GM18870 (cell line): ENCODE measurements around the gene JMJD6.
"Not testable (repeated sequence)": the region's sequence is repeated elsewhere in the genome, so short reads cannot be mapped to it uniquely, and the experiment has no call there.

Experiments
- ATAC-seq: cut with Tn5 transposase; IDR thresholded peaks from one replicate; pipeline ENCODE4 v1.9.1; 2021; ENCODE audit warnings: moderate library complexity; ENCODE audit not compliant: unreplicated experiment

JMJD6 gene

GRCh38 chr17:76700617-76701470 is 25.6 kb downstream of the JMJD6 start:
- no peak for ATAC-seq

DNA sequence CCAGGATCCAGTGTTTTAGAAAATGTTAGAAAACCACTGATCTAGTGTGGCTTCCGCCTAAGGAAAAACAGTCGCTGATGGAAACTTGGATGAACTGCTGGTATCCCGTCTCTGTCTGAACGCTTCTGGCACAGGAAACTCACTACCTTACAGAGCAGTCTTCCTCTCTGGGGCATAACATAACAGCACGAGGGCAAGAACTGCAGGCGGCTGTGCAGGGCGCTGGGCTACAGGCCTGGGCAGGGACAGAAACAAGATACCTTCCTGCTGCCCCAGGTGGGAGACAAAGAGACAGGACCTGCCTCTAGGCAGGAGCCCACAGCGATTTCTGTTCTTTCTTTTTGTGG is 26.2 kb downstream of the JMJD6 start:
- ATAC-seq: no peak

DNA sequence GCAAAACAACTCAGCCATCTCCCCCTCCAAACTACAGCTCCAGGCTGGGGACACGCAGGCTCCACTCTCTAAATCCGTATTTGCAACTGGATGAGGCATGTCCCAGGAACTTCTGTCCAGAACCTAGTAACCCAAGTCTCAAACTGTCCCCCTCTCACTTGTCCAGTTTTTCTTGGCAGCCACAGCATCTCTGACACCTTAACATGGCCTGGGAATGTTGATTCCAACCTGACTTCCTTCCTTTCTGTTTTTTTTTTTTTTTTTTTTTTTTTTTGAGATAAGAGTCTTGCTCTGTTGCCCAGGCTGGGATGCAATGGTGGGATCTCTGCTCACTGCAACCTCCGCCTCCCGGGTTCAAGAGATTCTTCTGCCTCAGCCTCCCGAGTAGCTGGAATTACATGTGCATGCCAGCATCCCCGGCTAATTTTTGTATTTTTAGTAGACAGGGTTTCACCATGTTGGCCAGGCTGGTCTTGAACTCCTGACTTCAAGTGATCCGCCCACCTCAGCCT is 27.9 kb downstream of the JMJD6 start:
- ATAC-seq: not testable (repeated sequence)

GRCh38 chr17:76697702-76698465 is 28.5 kb downstream of the JMJD6 start:
- no peak for ATAC-seq

- ATAC-seq: no peak
Measured at GRCh38 chr17:76696763-76697701, 29.4 kb downstream of the JMJD6 start.

DNA sequence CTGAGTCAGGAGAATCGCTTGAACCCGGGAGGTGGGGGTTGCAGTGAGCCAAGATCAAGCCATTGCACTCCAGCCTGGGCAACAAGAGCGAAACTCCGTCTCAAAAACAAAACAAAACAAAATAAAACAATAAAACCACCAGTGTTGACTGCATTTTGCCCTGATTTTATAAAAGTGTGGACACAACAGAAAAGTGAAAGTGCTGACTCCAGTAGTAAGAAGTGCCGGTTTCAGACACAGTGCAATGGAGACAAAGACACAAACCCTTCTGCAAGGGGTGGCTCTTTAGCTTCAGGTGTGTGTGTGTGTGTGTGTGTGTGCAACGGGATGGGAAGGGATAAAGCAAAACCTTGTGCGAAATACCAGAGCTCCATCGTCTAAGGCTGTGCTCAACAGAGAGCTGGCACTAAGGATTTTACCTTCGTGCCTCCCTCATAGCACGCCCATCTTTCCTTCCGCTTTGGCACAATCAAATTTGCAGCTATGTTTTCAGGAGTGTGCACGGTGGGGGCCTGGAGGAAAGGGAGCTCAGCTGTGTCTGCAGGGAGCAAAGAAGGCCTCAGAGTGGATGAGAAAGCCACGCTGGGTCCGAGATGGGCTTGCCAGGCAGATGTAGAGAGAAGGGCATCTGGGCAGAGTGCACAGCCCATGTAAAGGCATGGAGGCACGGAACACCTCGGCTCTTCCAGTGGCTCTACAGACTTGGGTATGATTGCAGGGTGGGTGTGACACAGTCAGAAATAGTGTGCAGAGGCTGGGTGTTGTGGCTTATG is 31.2 kb downstream of the JMJD6 start:
- ATAC-seq: no peak

DNA sequence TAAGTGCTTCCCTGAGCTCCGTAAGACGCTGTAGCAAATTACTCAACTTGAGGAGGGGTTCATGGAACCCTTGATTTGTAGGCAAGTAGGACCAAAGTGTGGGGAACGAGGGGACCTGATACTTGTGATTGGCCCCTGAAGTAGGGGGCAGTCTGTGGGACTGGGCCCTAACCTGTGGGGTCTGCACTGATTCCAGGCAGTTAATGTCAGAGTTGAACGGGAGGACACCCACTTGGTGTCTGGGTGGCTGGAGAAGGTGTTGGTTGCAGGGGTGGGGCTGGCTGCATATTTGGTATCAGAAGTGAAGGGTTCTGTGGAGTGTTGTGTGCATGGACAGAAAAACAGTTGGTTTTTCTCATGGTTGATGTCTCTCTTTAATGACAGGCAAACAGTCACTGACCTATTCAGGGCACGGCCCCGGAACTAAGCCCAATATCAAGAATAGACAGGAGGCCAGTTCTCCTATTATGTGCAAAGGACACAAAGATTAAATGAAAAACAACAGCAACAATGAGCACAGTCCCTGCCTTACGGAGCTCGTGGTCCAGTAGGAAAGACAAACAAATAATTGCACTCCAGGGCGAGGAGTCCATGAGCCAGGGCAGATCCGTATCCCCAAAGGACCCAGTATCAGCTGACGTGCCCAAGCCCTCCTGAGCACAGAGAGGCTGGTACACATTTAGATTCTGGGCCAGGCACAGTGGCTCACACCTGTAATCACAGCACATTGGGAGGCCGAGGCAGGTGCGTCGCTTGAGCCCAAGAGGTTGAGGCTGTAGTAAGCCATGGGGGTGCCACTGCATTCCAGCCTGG is 34.8 kb downstream of the JMJD6 start:
- no peak for ATAC-seq

DNA sequence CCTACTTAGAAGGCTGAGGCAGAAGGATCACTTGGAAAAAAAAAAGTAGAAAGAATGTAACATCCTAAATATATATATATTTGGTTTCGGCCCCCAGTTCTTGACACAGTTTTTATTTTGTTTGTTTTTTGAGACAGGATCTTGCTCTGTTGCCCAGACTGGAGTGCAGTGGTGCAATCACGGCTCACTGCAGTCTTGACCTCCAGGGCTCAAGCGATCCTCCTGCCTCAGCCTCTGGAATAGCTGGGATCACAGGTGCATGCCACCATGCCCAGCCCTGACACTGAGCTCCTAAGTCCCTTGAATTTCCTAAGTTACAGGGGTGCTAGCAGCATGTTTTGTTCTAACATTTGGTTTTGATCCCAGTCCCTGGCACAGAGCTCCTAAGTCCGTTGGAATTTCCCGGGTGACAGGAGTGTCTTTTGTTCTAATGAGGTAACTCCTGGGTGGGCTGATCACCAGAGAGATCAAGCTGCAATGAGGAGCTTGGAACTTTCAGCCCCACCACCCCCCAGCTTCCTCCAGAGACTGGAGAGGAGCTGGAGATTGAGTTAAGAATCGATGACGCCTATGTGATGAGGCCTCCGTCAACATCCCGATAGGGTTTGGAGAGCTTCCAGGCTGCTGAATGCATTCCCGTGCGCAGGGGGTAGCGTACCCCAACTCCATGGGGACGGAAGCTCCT is 35.7 kb downstream of the JMJD6 start:
- ATAC-seq: no peak

DNA sequence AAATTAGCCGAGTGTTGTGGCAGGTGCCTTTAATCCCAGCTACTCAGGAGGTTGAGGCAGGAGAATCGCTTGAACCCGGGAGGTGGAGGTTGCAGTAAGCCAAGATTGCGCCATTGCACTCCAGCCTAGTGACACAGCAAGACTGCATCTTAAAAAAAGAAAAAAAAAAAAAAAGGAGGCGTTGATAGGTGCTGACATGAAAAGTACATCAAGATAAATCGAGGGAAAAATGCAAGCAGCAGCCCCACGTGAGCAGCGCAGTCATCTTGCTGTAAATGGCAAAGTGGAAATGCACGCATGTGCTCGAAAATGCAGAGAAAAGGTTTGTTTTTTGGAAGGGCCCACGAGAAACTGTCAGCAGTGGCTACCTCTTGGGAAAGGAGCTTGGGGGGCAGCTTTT is 36.5 kb downstream of the JMJD6 start:
- ATAC-seq: no peak

GRCh38 chr17:76688165-76688622 is 38.2 kb downstream of the JMJD6 start:
- no peak for ATAC-seq

DNA sequence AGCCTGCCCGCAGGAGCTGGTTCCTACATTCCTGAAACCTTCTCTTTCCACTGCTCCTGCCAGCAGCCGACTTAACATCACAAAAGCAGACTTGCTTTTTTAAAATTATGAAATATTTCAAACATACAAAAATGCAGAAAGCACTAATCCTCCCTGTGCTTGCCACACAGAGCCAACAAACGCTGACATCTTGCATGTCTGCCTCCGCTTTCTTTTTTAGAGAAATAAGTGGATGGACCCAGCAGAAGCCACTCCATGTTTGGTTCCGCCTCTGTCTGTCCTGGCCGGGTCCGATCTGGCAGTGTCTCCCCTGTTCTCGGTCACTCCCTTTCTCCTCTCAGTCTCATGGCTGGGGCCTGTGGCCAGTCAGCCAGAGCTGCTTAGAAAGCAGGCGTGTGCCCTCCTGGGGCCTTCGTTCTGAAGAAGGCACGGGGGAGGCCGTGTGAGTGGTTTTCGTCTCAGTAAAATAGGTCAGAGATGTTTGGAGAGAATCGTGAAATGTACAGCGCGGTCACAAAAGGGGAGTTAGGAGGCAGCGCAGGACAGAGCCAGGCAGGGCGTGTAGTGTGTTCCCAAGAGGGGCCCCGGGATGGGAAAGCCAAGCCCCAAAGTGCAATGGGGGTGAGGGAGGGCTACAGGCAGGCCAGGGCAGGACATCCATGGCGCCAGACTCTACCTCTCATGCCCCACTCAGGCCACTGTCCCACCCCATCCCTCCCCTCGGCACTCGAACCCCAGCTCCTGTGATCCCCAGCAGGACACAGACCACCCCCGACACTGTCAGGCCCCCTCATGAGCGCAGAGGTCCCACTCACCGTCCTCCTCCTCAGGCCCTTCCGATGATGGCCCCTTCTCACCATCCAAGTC is 38.9 kb downstream of the JMJD6 start:
- ATAC-seq: no peak

DNA sequence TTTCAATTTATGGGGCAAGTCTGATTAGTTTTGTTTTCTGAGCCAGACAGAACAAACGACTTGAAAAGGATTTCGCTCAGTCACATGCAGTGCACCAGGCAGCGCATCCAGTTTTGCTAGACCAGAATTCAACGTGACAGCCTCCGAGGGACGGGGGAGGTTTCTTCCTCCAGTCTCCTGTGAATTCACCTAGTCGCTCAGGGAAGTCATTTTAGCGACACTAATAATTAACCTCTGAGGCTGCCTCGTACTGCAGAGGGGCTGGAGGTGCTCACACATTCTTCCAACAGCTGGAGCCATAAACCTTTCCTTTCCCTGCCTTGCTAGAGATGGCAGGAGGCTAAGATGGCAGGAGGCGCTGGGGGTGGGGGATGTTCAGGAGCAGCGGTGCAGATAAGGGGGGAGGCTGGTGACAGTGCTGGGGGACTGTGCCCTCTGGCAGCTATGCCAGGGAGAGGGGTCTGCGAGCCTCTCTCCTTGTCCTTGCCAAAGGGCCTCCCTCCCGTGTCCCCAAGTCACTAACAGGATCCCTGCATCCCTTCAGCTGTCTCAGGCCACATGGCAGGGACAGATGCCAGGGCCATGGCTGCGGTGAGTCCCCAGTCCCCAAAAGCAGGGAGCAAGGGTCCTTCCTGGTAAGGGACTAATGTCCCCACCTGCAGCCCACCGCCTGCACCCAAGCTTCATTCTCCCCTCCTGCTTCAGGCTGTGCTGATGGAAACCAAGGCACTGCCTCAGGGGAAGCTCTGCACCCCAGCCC is 39.7 kb downstream of the JMJD6 start:
- no peak for ATAC-seq

DNA sequence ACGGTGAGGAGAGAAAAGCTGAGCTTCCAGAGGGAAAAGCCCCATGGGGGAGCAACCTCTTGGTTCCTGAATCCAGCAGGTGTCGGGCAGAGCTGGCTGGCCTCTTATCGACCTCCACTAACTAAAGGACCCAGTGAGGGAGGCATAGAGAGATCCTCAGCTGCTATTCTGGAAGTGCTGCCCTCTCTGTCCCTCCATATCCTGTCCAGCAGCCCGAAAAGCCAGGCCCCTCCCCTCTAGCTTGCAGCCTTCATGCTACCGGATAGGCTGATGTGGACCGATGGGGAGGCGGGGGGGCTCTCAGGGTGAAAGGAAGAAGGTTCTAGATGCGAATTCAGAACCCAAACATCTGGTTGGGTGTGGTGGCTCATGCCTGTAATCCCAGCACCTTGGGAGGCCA is 40.6 kb downstream of the JMJD6 start:
- no peak for ATAC-seq

DNA sequence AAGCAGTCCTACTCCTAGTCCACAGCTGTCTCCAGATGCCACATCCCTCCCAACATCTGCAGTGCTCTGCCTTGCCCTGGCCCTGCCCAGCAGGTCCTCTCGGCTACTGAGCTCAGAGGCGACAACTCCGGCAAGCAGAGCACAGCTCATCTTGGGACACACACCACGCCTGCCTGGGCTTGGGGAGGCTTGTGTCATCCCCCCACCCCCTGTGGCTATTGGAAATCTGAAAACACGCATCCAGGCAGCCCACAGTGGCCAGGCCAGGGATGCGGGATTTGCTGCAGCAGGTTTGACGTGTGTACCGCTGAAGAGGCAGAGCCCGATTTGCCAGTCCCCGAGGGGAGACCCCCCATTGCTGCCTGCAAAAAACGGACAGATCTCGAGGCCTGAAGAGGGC is 41.0 kb downstream of the JMJD6 start:
- no peak for ATAC-seq

GRCh38 chr17:76684756-76685155 is 41.6 kb downstream of the JMJD6 start:
- no peak for ATAC-seq

DNA sequence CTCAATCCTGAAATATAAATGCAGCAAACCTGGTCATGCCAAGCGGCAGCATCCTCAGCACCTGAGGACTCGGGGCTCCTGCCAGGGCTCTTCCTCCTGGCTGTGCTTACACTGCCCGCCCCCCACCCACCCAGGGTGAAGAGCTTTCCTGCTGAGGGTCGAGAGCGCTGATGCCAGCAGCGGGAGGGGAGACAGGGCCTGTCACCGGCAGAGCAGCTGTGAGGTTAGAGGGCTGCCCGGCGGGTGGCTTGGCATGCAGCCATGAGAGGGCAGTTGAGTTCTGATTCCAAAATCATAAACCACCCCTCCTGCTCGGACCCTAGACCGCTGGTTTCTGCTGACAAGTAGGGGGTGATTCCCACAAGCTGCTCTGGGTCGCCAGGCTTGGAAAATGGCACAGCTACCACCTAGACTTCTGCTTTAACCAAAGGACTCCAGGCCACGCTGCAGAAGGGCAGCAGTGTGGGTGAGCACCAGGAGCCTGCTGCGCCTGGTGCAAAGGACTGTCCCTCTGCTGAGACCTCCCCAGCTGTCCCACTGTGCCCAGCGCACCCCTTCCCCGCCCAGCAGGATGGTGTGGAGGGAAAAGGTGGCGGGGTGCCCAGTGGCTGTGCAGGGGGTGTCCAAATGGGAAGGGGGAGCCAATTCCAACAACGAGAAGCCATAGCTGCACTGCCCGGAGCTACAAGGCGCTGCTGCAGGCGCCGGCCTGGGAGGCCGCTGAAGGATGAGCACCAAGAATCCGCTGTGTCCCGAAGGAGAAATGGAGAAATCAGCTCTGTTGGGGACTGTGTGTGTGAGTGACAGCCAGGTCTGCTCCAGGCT is 42.3 kb downstream of the JMJD6 start:
- ATAC-seq: no peak
